ENCODE data around the gene ZNF486.
"Not testable (repeated sequence)": the region's sequence is repeated elsewhere in the genome, so short reads cannot be mapped to it uniquely, and the experiment has no call there.

ZNF486 gene

GRCh38 chr19:20186174-20186573, 19.2 kb downstream of the ZNF486 start:
- no peak overlapping the region for H3K4me3 ChIP-seq (ENCODE audit: low read depth, low read length)
- DNase-seq (ENCODE audit: low read depth), result no peak
- no peak for TF ChIP-seq CTCF (IDR thresholded peaks at IDR 0.05; ENCODE audit: low read depth, low read length, missing control alignments)

GRCh38 chr19:20197747-20198146, 30.7 kb downstream of the ZNF486 start:
- H3K4me3 ChIP-seq (ENCODE audit: low read depth, low read length), result no peak overlapping the region
- no peak for DNase-seq (ENCODE audit: low read depth)
- TF ChIP-seq CTCF (IDR thresholded peaks at IDR 0.05; ENCODE audit: low read depth, low read length, missing control alignments), result no peak

GRCh38 chr19:20209051-20209450, 42.0 kb downstream of the ZNF486 start:
- DNase-seq (ENCODE audit: low read depth), result no peak

GRCh38 chr19:20214366-20214765, 47.4 kb downstream of the ZNF486 start:
- not testable (repeated sequence) for DNase-seq (ENCODE audit: low read depth); H3K4me3 ChIP-seq (ENCODE audit: low read depth, low read length)

More at GRCh38 chr19:20209051-20209450, 42.0 kb downstream of the ZNF486 start:
- H3K4me3 ChIP-seq (ENCODE audit: low read depth, low read length), result no peak overlapping the region
- no peak for TF ChIP-seq CTCF (IDR thresholded peaks at IDR 0.05; ENCODE audit: low read depth, low read length, missing control alignments)

GRCh38 chr19:20221605-20222004, 54.6 kb downstream of the ZNF486 start:
- DNase-seq (ENCODE audit: low read depth); H3K4me3 ChIP-seq (ENCODE audit: low read depth, low read length): not testable (repeated sequence)

- no peak for DNase-seq (ENCODE audit: low read depth)
- no peak for TF ChIP-seq CTCF (IDR thresholded peaks at IDR 0.05; ENCODE audit: low read depth, low read length, missing control alignments)
- no peak overlapping the region for H3K4me3 ChIP-seq (ENCODE audit: low read depth, low read length)
Observed at GRCh38 chr19:20233105-20233504, 66.1 kb downstream of the ZNF486 start.

- TF ChIP-seq CTCF (IDR thresholded peaks at IDR 0.05; ENCODE audit: low read depth, low read length, missing control alignments), result no peak
- no peak for DNase-seq (ENCODE audit: low read depth)
- H3K4me3 ChIP-seq (ENCODE audit: low read depth, low read length), result no peak overlapping the region
Observed at GRCh38 chr19:20235156-20235555, 68.1 kb downstream of the ZNF486 start.

- DNase-seq (ENCODE audit: low read depth), result peak; percentile 72
- TF ChIP-seq CTCF (IDR thresholded peaks at IDR 0.05; ENCODE audit: low read depth, low read length, missing control alignments), result no peak
- peak overlapping the region; percentile 84 for H3K4me3 ChIP-seq (ENCODE audit: low read depth, low read length)
Observed at GRCh38 chr19:20237773-20238623, 71.0 kb downstream of the ZNF486 start.

Data from GM12864 (cell line).